HG03558 (cell line): ENCODE measurements around the gene PRKAR1B.
"Not testable (repeated sequence)": the region's sequence is repeated elsewhere in the genome, so short reads cannot be mapped to it uniquely, and the experiment has no call there.

Experiments
- ATAC-seq: cut with Tn5 transposase; IDR thresholded peaks from one replicate; pipeline ENCODE4 v1.9.1; 2021; ENCODE audit warnings: moderate number of reproducible peaks; ENCODE audit not compliant: unreplicated experiment; ENCODE audit errors: extremely low read depth

The PRKAR1B gene

DNA sequence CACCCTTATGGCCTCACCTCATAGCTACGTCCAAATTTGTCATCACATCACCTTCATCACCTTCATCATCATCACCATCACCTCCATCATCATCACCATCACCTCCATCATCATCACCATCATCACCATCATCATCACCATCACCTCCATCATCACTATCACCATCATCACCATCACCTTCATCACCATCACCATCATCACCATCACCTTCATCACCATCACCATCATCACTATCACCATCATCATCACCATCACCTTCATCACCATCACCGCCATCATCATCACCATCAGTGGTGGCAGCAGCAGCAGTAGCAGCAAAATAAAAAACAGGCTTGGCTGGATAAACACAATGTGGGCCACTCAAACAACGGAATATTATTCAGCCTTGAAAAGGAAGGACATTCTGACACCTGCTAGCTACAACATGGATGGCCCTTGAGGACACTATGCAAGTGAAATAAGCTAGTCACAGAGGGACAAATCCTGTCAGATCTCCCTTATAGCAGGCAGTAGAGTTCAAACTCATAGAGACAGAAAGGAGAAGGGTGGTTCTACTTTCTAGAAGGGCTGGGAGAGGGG, 159.7 kb downstream of the PRKAR1B start:
- no peak for ATAC-seq

DNA sequence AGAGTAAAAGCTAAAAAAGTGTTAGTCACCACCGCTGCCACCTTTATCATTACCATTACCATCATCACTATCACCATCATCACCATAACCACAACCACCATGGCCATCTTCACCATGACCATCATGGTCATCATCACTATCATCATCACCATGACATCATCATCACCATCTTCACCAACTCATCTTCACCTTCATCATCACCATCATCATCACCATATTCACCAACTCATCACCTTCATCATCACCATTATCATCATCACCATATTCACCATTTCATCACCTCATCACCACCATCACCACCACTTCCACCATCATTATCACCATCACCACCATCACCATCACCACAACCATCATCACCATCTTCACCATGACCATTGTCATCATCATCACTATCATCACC, 161.0 kb downstream of the PRKAR1B start:
- no peak for ATAC-seq

DNA sequence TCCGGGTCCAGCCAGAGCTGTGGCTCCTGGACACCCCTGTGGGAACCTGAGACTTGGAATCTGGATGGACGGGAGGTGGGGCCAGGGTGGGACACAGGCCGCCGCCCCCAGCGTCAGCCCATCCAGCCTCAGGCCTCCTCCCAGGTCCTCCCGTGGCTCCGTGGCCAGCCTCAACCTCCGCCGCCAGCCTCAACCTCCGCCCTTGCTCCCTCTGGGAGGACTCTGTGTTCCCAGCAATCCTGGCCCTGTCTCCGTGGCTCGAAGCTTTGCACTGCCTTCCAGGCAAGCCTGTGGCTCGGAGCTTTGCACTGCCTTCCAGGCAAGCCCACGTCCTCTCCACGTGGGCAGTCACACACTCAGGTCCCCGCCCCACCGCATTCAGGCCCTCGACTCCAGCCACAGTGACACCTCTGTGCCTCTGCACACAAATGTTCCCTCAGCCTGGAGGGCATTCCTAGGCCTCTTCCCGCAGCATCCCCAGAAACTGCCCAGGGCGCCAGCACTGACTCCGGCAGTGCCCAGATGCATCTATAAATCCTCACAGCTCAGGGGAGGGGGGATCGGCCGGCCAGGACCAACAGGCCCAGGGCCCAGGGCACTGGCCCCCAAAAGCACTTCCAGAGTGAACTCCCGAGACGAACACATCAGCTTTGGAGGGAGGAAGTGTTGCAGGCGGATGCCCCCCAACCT, 162.8 kb downstream of the PRKAR1B start:
- no peak for ATAC-seq

DNA sequence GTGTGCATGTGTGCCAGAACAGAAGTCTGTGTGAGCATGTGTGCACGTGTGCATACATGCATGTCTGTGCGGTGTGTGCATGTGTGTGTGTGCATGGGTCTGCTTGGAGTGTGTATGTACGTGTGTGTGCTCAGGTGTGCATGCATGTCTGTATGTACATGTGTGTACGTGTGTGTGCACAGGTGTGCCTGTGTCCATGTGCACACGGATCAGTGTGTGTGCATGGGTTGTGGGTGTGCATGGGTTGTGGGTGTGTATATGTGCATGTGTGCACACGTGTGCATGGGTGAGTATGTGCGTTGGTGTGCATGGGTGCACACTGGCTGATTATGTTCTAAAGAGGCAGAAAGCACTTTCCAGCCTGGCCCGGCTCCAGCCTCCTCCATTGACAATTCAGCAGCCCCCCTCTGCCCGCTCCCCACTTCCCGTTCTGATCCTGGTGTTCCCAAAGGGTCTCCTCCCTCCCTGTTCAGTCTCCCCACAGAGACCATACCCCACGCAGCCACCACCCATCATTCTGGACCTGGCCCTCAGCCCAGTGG, 163.4 kb downstream of the PRKAR1B start:
- ATAC-seq = no peak

DNA sequence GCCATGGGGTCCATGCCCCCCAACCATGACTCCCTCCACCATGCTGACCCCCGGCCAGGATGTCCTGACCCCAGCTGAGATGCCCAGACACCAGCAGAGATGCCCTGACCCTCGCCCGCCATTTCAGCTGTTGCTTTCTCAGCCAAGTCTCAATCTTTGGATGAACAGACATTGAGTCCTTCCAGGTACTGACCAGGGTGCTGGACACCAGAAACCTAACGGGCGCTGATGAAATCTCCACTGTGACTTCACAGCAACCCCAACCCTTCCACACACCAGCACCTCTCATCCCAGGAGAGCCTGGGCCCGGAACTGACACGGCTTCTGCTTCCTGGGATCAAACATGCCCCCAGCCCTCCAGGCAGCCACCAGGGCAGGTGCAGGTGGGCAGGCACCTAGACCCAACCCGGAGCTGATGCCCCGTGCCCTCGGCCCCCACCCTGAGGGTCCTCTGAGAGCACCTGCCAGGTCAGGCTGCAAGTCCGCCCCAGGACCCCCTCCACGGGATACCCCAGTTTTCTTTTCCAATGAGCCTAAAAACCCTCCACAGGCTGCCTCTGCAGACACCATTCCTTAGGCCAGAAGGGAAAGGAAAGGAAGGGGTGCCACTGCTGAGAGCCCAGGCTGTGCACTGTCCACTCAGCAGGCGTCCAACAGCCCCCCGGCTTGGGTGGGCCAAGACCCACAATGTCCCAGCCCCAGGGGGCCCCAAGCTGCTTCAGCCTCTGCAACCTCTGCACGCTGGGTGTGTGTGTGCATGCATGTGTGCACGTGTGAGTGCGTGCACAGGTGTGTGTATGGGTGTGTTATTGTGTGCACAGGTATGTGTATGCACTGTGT, 164.1 kb downstream of the PRKAR1B start:
- ATAC-seq = no peak

DNA sequence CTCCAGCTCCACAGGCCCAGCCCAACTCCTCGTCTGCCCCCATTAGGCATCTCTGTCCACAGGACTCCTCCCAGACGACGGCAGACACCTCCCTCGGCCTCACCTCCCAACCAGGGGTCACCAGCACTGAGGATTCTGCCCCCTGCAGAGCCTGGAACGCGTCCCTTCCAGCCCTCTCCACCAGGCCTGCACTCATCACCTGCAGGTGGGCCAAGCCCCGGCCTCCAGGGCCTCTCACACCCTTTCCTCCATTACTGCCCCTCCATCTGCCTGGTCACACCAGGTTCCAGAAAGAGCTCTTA, 164.8 kb downstream of the PRKAR1B start:
- no peak for ATAC-seq

DNA sequence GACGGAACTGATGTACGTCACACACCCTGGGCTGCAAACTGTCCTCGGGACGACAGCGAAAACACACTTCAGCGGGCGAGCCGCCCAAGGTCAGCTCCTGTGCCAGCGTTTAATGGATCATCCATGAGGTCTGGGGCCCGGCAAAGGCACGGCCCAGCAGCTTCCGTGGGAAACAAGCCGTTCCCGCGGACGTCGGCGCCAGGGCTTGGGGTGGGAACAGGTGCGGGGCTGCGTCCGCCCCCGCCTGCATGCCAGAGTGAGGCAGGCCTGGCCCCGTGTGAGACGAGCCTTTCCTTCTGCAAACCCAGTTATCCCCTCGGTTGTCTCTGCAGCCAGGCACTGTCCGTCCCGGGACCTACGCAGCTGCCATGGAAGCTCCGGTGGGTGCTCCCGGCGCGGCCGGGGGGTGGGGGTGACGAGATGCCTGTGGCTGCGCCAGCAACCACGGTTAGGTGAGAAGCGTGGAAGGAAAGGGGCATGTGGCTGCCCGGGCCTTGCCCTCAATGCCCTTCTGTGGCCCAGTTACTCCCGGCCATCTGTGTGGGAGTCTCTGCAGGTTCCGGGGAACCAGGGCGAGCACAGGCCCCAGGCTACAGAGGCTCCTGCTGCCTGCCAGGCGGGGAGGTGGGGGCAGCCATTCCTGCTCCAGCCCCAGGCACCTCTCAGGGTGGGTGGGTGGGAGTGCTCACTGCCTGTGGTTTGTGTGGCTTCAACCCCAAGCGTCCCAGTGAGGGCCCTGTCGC, 165.3 kb downstream of the PRKAR1B start:
- no peak for ATAC-seq

DNA sequence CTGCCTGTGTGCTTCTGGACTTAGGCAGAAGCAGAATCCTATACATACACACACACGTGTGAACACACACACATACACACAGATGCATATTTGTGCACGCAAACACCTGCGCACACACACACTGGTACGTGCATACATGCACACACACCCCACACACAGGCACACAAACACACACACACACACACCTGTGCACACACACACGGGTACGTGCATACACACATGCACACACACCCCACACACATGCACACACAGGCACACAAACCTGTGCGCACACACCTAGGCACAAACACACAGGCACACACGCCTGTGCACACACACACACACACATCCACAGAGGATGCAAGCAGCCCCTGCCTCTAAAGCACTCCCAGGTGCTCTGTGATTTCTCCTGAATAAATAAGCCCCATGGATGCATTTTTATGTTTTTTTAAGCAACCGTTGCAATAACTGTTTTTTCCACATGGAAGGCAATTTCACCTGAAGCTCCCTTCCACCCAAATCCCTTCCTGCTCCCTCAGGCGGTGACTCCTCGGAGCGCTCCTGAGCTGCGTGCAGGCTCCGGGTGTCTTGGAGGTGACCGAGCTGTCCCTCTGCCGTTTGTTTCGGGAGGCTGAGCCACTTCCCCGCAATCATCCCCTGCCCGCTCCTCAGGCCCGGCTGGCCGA, 166.0 kb downstream of the PRKAR1B start:
- no peak for ATAC-seq

DNA sequence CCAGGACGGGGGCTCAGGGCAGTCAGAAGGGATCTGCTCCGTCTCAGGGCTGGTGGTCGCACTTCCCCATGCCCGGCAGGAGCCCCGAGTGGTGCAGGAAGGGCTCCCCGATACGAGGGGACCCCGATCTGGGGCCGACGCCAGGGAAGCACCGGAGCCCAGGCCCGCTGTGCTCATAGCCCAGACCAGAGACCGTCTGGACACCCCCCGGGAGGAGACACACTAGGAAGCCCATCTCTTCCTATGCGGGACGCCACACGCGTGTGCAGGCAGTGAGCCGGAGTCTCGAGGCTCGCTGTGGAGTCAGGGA, 167.7 kb downstream of the PRKAR1B start:
- ATAC-seq = no peak

DNA sequence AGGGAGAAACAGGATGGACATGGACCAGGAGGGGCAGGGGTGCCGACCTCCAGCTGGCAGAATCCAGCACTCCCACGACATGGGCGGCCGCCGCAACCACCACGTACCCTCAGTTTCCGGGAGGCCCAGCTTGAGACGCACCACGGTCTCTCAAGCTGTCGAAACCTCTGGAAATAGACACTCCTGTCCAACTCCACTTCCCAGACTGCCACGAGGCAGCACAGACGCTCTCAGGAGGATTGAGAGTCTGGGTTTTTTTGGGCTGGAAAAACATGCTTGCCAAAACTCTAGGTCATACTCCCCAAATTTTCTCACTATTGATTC, 169.6 kb downstream of the PRKAR1B start:
- no peak for ATAC-seq

DNA sequence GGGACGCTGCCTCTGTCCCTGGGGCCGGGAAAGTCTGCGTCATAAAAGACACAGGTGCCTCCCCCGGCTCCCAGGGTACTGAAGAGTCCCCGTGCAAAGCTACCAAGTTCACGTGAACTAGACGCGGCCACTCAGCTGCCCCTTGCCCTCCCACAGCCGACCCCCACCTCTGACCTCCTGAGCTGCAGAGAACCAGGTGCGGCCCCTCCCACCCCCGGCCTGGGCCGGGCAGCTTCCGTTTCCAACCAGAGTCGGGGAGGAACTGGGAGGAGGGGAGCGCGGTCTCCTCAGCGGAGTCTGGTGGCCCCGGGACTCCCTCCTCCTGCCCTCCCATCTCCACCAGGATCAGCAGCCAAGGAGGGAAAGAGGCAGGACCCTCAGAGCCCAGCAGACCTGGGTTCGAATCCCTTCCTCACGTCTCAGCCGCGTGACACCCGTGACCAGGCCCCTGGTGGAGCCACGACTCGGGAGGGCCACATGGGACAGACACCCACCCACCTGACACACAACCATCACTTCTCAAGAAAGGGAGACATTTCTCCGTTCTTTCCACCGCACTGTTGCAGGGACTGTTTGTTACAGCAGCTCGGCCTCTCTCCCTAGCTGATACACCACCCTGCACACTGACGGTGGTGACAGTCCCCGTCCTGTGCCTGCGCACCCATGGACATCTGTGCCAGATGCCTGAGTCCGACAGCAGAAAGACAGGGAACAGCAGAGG, 170.1 kb downstream of the PRKAR1B start:
- no peak for ATAC-seq

DNA sequence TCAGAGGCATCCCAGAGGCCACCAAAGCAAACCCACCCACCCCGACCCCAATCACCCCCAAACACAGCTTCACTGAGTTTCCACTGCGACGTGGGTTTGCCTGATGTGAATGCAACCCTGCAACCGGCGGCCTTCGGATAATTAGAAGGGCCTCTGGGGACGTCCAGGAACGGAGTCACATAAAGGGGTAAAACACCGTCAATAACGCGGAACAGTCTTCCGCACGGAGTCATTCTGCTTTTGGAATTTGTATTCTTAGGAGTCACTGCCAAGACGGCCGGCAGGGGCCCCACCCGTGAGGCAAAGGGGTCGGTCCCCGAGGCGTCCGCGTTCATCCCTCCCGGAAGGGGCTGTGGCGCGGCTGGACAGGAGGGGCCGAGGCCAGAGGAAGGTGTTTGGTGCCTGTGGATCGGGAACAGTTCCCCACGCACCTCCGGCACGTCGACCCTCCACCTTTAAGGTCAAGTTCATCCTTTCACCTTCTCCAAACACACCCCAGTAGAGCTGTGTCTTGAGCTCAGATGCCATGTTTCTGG, 170.7 kb downstream of the PRKAR1B start:
- no peak for ATAC-seq

DNA sequence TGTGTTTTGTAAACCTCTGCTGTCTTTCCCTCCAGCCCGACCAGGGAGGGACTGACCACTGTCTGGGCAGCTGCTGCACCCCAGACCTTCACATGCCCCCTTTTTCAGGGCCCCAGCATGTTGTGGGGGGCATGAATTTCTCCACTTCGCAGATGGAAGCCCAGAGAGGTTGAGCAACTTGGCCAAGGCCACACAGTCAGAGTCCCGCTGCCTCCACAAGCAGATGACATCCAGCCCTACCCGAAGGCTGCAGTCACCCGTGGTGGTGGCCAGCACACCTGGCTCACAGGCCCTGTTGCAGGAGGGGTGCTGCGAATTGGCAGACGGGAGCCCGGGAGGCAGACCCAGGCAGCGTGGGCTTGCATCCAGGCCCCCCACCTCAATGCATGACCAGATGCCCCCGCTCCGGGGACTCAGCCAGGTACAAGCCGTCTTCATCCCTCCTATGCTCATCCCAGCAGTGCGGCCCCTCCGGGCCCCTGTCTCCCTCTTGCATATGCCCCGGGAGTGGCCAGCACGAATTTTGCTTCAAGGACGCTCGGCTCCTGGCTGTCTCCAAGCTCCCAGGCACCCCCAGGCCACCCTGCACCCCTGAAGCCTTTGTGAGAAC, 171.4 kb downstream of the PRKAR1B start:
- ATAC-seq = no peak

DNA sequence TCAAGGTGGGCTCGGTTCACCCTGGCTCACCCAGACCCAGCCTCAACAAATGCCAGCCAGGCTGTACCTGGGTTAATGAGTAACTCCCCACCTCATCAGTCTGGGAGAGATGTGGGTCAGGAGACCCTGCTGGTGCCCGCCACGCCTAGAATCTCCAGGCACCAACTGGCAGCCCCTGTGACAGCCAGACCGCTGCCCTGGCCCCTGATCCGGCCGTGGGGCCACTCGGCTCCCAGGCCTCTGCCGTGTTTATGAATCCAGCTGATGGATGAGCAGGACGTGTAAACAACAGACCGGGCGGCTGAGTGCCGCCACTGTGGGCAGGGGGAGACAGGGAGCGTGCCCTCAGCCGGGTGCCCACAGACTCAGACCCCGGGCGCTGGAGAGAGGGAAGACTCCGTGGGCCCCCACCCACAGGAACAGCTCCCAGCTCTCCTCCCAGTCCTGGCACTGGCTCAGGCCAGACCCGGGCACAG, 173.4 kb downstream of the PRKAR1B start:
- no peak for ATAC-seq

DNA sequence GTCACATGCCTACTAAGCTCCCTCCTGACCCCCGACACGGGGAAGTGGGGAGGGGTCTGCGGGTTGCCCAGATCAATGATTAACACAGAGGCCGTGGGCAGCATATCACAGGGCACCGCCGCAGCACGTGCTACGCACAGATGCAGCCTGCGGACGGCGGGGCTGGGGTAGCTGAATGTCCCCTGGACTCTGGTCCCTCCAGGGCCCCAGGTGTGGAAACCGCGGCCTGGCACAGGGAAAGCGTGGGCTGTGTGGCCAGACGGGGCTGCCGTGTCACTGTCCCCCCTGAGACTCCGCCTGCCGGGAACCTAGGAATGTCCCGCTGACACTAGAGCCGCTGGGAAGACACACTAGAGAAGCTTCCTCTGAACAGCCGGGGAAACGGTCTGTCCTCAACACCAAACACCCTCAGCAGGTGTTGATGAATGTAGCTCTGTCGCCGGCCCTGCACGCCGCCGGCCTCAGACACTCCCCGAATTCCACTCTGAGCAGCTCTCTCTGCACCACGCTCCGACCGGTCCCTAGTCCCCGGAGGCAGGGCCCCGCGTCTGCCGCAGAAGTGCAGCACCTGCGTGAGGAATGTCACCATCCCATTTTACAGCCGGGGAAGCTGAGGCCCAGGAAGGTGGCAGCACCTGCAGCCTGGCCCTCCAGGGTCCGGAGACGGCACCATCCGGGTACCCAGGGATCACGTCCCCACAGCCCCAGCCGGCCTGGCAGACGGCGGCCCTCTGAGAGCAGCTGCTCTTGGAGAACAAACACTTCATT, 174.0 kb downstream of the PRKAR1B start:
- ATAC-seq = no peak

DNA sequence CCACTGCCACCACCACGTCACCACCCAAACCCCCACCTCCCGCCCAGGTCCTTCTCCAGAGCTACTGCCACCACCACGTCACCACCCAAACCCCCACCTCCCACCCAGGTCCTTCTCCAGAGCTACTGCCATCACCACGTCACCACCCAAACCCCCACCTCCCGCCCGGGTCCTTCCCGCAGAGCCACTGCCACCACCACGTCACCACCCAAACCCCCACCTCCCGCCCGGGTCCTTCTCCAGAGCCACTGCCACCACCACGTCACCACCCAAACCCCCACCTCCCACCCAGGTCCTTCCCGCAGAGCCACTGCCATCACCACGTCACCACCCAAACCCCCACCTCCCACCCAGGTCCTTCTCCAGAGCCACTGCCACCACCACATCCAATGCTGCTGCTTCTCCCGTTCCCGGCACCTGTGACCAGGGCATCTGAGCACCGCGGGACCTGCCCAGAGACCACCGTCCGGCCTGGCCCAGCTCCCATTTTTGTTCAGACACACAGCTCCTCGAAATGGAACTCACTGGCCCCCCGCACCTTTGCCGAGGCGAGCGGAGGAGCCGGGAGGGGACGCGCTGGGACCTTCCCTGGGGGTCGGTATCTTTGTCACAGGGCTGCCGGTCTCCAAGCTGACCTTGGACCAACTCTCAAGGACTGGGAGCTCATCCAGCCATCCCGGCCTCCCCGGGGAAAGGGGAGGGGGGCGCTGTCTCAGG, 174.8 kb downstream of the PRKAR1B start:
- ATAC-seq = not testable (repeated sequence)

DNA sequence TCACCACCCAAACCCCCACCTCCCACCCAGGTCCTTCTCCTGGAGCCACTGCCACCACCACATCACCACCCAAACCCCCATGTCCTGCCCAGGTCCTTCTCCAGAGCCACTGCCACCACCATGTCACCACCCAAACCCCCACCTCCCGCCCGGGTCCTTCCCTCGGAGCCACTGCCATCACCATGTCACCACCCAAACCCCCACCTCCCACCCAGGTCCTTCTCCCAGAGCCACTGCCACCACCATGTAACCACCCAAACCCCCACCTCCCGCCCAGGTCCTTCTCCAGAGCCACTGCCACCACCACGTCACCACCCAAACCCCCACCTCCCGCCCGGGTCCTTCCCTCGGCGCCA, 175.5 kb downstream of the PRKAR1B start:
- not testable (repeated sequence) for ATAC-seq
